PC-9 (cell line): ENCODE results near the gene NTSR2.

Source experiments
- EZH2 ChIP-seq: fragments of 200-600 bp; sonication (generic); IDR thresholded peaks from 2 replicates; pipeline ENCODE4 v1.8.0; 2017; ENCODE audit warnings: antibody characterized with exemption, low read depth
- TF ChIP-seq, protein P1 (sequence below): fragments of 200-600 bp; sonication (generic); conservative IDR thresholded peaks from 2 replicates; pipeline ENCODE4 v1.6.1; 2017; ENCODE audit warnings: mixed run types, antibody characterized with exemption, mild to moderate bottlenecking, moderate library complexity

GRCh38 chr2:11639503-11639902 lies 30.5 kb downstream of the NTSR2 start:
- TF ChIP-seq, protein P1, sequence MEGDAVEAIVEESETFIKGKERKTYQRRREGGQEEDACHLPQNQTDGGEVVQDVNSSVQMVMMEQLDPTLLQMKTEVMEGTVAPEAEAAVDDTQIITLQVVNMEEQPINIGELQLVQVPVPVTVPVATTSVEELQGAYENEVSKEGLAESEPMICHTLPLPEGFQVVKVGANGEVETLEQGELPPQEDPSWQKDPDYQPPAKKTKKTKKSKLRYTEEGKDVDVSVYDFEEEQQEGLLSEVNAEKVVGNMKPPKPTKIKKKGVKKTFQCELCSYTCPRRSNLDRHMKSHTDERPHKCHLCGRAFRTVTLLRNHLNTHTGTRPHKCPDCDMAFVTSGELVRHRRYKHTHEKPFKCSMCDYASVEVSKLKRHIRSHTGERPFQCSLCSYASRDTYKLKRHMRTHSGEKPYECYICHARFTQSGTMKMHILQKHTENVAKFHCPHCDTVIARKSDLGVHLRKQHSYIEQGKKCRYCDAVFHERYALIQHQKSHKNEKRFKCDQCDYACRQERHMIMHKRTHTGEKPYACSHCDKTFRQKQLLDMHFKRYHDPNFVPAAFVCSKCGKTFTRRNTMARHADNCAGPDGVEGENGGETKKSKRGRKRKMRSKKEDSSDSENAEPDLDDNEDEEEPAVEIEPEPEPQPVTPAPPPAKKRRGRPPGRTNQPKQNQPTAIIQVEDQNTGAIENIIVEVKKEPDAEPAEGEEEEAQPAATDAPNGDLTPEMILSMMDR: no peak
- TF ChIP-seq EZH2: no peak
